22Rv1 (cell line): ENCODE data around the gene GNG7.
"Not testable (repeated sequence)": the region's sequence is repeated elsewhere in the genome, so short reads cannot be mapped to it uniquely, and the experiment has no call there.

ENCODE experiments used
- CTCF ChIP-seq: fragments of 450-650 bp; IDR thresholded peaks from 2 replicates; pipeline ENCODE4 v1.5.1; 2017; ENCODE audit warnings: mild to moderate bottlenecking
- ZFX ChIP-seq: fragments of 450-650 bp; IDR thresholded peaks from 2 replicates; pipeline ENCODE4 v1.6.1; 2017; ENCODE audit warnings: antibody characterized with exemption, borderline replicate concordance

DNA sequence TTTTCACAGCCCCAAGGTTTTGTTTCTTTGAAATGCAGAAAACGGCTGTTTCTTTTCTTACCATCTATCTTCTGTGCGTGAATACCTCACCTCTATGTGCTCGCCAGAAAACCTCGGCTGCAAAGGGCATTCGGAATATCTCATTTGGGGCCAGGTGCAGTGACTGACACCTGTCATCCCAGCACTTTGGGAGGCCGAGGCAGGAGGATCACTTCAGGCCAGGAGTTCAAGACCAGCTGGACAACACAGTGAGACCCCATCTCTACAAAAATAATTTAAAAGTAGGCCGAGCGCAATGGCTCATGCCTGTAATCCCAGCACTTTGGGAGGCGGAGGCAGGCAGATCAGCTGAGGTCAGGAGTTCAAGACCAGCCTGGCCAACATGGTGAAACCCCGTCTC lies 35.1 kb downstream of the GNG7 start:
- TF ChIP-seq CTCF, ZFX: not testable (repeated sequence)
